GM12878 (cell line): ENCODE results near the gene COTL1. TPM values are rescaled to one million over a fixed set of nuclear protein-coding genes. Genes with fewer than 3 reads are reported as not detected.

ENCODE experiments used
- FOXM1 ChIP-seq: IDR thresholded peaks from 2 replicates; pipeline ENCODE4 v1.6.1; 2012; ENCODE audit warnings: low read depth, mild to moderate bottlenecking, inconsistent platforms, low read length, moderate library complexity
- NKRF ChIP-seq: fragments of 450-650 bp; conservative IDR thresholded peaks from 2 replicates; pipeline ENCODE4 v1.6.1; 2017; ENCODE audit warnings: mild to moderate bottlenecking, moderate library complexity
- PKNOX1 ChIP-seq: fragments of 450-650 bp; IDR thresholded peaks from 2 replicates; pipeline ENCODE4 v1.6.1; 2016; ENCODE audit warnings: mild to moderate bottlenecking
- POLR2A ChIP-seq: IDR thresholded peaks from 2 replicates; pipeline ENCODE4 v1.6.1; 2011; ENCODE audit warnings: low read depth, mild to moderate bottlenecking, low read length
- RUNX3 ChIP-seq: IDR thresholded peaks from 2 replicates; pipeline ENCODE4 v1.6.1; 2012; ENCODE audit warnings: low read length, inconsistent platforms
- SPI1 ChIP-seq: IDR thresholded peaks from 2 replicates; pipeline ENCODE4 v1.6.1; 2011; ENCODE audit warnings: low read depth, mild to moderate bottlenecking, low read length, moderate library complexity, borderline replicate concordance; ENCODE audit not compliant: insufficient read depth
- STAT3 ChIP-seq: IDR thresholded peaks from 2 replicates; pipeline ENCODE4 v1.6.1; 2011; ENCODE audit warnings: low read depth, low read length, improper control_type of control experiment
- USF1 ChIP-seq: IDR thresholded peaks from 2 replicates; pipeline ENCODE4 v1.6.1; 2011; ENCODE audit warnings: borderline replicate concordance, low read depth, mild to moderate bottlenecking, moderate library complexity, mixed read lengths, low read length; ENCODE audit not compliant: insufficient read depth; ENCODE audit errors: extremely low read length
- ZNF622 ChIP-seq: fragments of 450-650 bp; IDR thresholded peaks from 2 replicates; pipeline ENCODE4 v1.6.1; 2017; ENCODE audit warnings: mild to moderate bottlenecking, inconsistent platforms
- polyA plus RNA-seq, 11 experiments: library from polyadenylated mRNA; depleted of rRNA in 4 of 11; unstranded in 6 of 11; stranded (reverse) in 5 of 11; fragments of >200 nt; fragmentation: Nextera tagmentation in 4 of 11; fragmentation: Illumina TruSeq in 1 of 11; extraction: Ambion mirVana in 4 of 11; extraction: Trizol in 1 of 11; gene quantifications; 1 replicate in 1 of 11; 2 replicates in 10 of 11; pipeline versions ENCODE4 v1.2.1 to v1.2.3, GENCODE V29; 2011 to 2016; ENCODE audit warnings: inconsistent platforms in 2 of 11, missing spikeins in 2 of 11, low read depth in 1 of 11
- total RNA-seq, 4 experiments: library from RNA; depleted of rRNA in 3 of 4; stranded (reverse); fragments of >200 nt in 3 of 4; fragmentation: Illumina TruSeq in 1 of 4; extraction: Trizol in 1 of 4; gene quantifications; 2 replicates each; pipeline versions ENCODE4 v1.2.1 to v1.2.3, GENCODE V29; 2013 to 2021
- TF ChIP-seq, protein P1 (sequence below): fragments of 450-650 bp; IDR thresholded peaks from 2 replicates; pipeline ENCODE4 v1.6.1; 2017; ENCODE audit warnings: antibody characterized with exemption, mild to moderate bottlenecking, moderate library complexity
- TF ChIP-seq, protein P2 (sequence below): IDR thresholded peaks from 2 replicates; pipeline ENCODE4 v1.6.1; 2011; ENCODE audit warnings: mild to moderate bottlenecking, low read depth, low read length, moderate library complexity; ENCODE audit not compliant: insufficient replicate concordance
- TF ChIP-seq, protein P3 (sequence below): fragments of 450-650 bp; formaldehyde crosslinking; IDR thresholded peaks from 2 replicates; pipeline ENCODE4 v1.5.0; 2022; ENCODE audit warnings: mild to moderate bottlenecking, missing genetic modification characterization
- TF ChIP-seq, protein P4 (sequence below): IDR thresholded peaks from 2 replicates; pipeline ENCODE4 v1.6.1; 2011; ENCODE audit warnings: borderline replicate concordance, low read depth, mild to moderate bottlenecking, moderate library complexity, low read length; ENCODE audit not compliant: insufficient read depth, poor library complexity, severe bottlenecking

The COTL1 gene
- total and polyA plus RNA-seq, 10 of the 15 experiments (the other 5 are each of a cell fraction or from before 2014, with no cell fraction given): 140 to 894 (median 330) TPM

GRCh38 chr16:84606081-84606875 is 11.6 kb downstream of the COTL1 start (continued):
- TF ChIP-seq, protein P1, sequence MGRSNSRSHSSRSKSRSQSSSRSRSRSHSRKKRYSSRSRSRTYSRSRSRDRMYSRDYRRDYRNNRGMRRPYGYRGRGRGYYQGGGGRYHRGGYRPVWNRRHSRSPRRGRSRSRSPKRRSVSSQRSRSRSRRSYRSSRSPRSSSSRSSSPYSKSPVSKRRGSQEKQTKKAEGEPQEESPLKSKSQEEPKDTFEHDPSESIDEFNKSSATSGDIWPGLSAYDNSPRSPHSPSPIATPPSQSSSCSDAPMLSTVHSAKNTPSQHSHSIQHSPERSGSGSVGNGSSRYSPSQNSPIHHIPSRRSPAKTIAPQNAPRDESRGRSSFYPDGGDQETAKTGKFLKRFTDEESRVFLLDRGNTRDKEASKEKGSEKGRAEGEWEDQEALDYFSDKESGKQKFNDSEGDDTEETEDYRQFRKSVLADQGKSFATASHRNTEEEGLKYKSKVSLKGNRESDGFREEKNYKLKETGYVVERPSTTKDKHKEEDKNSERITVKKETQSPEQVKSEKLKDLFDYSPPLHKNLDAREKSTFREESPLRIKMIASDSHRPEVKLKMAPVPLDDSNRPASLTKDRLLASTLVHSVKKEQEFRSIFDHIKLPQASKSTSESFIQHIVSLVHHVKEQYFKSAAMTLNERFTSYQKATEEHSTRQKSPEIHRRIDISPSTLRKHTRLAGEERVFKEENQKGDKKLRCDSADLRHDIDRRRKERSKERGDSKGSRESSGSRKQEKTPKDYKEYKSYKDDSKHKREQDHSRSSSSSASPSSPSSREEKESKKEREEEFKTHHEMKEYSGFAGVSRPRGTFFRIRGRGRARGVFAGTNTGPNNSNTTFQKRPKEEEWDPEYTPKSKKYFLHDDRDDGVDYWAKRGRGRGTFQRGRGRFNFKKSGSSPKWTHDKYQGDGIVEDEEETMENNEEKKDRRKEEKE: no peak
- TF ChIP-seq, protein P2, sequence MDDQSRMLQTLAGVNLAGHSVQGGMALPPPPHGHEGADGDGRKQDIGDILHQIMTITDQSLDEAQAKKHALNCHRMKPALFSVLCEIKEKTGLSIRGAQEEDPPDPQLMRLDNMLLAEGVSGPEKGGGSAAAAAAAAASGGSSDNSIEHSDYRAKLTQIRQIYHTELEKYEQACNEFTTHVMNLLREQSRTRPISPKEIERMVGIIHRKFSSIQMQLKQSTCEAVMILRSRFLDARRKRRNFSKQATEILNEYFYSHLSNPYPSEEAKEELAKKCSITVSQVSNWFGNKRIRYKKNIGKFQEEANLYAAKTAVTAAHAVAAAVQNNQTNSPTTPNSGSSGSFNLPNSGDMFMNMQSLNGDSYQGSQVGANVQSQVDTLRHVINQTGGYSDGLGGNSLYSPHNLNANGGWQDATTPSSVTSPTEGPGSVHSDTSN: peak; percentile 65
- TF ChIP-seq USF1: peak; percentile 33
- TF ChIP-seq PKNOX1: peak; percentile 87
- peak; percentile 25; the same call in 1 of the 2 replicates for TF ChIP-seq POLR2A
- TF ChIP-seq SPI1: no peak
- TF ChIP-seq, protein P3, sequence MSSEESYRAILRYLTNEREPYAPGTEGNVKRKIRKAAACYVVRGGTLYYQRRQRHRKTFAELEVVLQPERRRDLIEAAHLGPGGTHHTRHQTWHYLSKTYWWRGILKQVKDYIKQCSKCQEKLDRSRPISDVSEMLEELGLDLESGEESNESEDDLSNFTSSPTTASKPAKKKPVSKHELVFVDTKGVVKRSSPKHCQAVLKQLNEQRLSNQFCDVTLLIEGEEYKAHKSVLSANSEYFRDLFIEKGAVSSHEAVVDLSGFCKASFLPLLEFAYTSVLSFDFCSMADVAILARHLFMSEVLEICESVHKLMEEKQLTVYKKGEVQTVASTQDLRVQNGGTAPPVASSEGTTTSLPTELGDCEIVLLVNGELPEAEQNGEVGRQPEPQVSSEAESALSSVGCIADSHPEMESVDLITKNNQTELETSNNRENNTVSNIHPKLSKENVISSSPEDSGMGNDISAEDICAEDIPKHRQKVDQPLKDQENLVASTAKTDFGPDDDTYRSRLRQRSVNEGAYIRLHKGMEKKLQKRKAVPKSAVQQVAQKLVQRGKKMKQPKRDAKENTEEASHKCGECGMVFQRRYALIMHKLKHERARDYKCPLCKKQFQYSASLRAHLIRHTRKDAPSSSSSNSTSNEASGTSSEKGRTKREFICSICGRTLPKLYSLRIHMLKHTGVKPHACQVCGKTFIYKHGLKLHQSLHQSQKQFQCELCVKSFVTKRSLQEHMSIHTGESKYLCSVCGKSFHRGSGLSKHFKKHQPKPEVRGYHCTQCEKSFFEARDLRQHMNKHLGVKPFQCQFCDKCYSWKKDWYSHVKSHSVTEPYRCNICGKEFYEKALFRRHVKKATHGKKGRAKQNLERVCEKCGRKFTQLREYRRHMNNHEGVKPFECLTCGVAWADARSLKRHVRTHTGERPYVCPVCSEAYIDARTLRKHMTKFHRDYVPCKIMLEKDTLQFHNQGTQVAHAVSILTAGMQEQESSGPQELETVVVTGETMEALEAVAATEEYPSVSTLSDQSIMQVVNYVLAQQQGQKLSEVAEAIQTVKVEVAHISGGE (CRISPR knock-in tag): no peak
- TF ChIP-seq, protein P4, sequence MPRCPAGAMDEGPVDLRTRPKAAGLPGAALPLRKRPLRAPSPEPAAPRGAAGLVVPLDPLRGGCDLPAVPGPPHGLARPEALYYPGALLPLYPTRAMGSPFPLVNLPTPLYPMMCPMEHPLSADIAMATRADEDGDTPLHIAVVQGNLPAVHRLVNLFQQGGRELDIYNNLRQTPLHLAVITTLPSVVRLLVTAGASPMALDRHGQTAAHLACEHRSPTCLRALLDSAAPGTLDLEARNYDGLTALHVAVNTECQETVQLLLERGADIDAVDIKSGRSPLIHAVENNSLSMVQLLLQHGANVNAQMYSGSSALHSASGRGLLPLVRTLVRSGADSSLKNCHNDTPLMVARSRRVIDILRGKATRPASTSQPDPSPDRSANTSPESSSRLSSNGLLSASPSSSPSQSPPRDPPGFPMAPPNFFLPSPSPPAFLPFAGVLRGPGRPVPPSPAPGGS: no peak
- no peak for TF ChIP-seq NKRF
- no peak for TF ChIP-seq ZNF622
- TF ChIP-seq FOXM1: no peak
- peak; percentile 7; the same call in 1 of the 2 replicates for TF ChIP-seq RUNX3
- TF ChIP-seq STAT3: no peak
